CD4-positive, alpha-beta T cell treated with Interleukin-6 for 4 hours (primary cell): ENCODE measurements around the gene ELMO1.

Experiments used
- DNase-seq: peaks from one replicate; pipeline ENCODE4 v3.0.0-alpha.2; 2020; ENCODE audit warnings: mixed read lengths

The ELMO1 gene

GRCh38 chr7:37209195-37209594, 239.5 kb downstream of the ELMO1 start:
- DNase-seq = no peak

GRCh38 chr7:37208528-37208927, 240.1 kb downstream of the ELMO1 start:
- DNase-seq = peak; percentile 56

GRCh38 chr7:37206192-37206591, 242.5 kb downstream of the ELMO1 start:
- DNase-seq = no peak

- no peak for DNase-seq
Observed at GRCh38 chr7:37205451-37205850, 243.2 kb downstream of the ELMO1 start.

GRCh38 chr7:37201876-37202198, 246.8 kb downstream of the ELMO1 start:
- no peak for DNase-seq

- DNase-seq = peak; percentile 60
Observed at GRCh38 chr7:37201003-37201875, 247.4 kb downstream of the ELMO1 start.

GRCh38 chr7:37198906-37199485, 249.7 kb downstream of the ELMO1 start:
- peak; percentile 81 for DNase-seq

- no peak for DNase-seq
Observed at GRCh38 chr7:37198041-37198905, 250.4 kb downstream of the ELMO1 start.

GRCh38 chr7:37197108-37197507, 251.6 kb downstream of the ELMO1 start:
- no peak for DNase-seq

GRCh38 chr7:37196676-37197075, 252.0 kb downstream of the ELMO1 start:
- DNase-seq = no peak

- no peak for DNase-seq
Observed at GRCh38 chr7:37195388-37195787, 253.3 kb downstream of the ELMO1 start.

- DNase-seq = no peak
Observed at GRCh38 chr7:37194943-37195342, 253.7 kb downstream of the ELMO1 start.

GRCh38 chr7:37193775-37194135, 254.9 kb downstream of the ELMO1 start:
- no peak for DNase-seq

- DNase-seq = no peak
Observed at GRCh38 chr7:37193087-37193774, 255.4 kb downstream of the ELMO1 start.

- no peak for DNase-seq
Observed at GRCh38 chr7:37191797-37192196, 256.9 kb downstream of the ELMO1 start.

- no peak for DNase-seq
Observed at GRCh38 chr7:37187179-37187578, 261.5 kb downstream of the ELMO1 start.

GRCh38 chr7:37186753-37187152, 261.9 kb downstream of the ELMO1 start:
- DNase-seq = no peak

- no peak for DNase-seq
Observed at GRCh38 chr7:37181550-37181932, 267.1 kb downstream of the ELMO1 start.

- no peak for DNase-seq
Observed at GRCh38 chr7:37180828-37181549, 267.7 kb downstream of the ELMO1 start.

- no peak for DNase-seq
Observed at GRCh38 chr7:37176079-37176478, 272.6 kb downstream of the ELMO1 start.

GRCh38 chr7:37174460-37174859, 274.2 kb downstream of the ELMO1 start:
- DNase-seq = no peak

GRCh38 chr7:37173670-37174069, 275.0 kb downstream of the ELMO1 start:
- no peak for DNase-seq
